Activated T-cell treated with anti-CD3 and anti-CD28 coated beads, Interleukin-2, amount 50 U/mL, for 24 hours (primary cell): ENCODE measurements around the gene ARID2.
A peak's percentile ranks its signal among the peaks of the same experiment; 100 is the strongest.

ENCODE experiments used
- DNase-seq: peaks from one replicate; pipeline ENCODE4 v3.0.0-alpha.2; 2020
- H3K27ac Mint-ChIP-seq: 2 replicates; pipeline ENCODE4 v1.8.0; 2020; ENCODE audit warnings: mild to moderate bottlenecking, mixed read lengths
- H3K27me3 Mint-ChIP-seq: 2 replicates; pipeline ENCODE4 v1.8.0; 2020; ENCODE audit warnings: mixed read lengths
- H3K36me3 Mint-ChIP-seq: 2 replicates; pipeline ENCODE4 v1.8.0; 2020; ENCODE audit warnings: low read depth, mixed read lengths
- H3K4me1 Mint-ChIP-seq: 2 replicates; pipeline ENCODE4 v1.8.0; 2020; ENCODE audit warnings: low read depth, mixed read lengths
- H3K4me3 Mint-ChIP-seq: 2 replicates; pipeline ENCODE4 v1.8.0; 2020; ENCODE audit warnings: mild to moderate bottlenecking, moderate library complexity, mixed read lengths
- H3K9me3 Mint-ChIP-seq: 2 replicates; pipeline ENCODE4 v1.8.0; 2020; ENCODE audit warnings: mixed read lengths

Gene ARID2

GRCh38 chr12:45934956-45935355, 205.4 kb downstream of the ARID2 start:
- H3K36me3 Mint-ChIP-seq, result peaks cover 74% of the 10 kb centered on the region
- peaks cover 19% of the 10 kb centered on the region for H3K4me1 Mint-ChIP-seq
- no peaks in the 10 kb centered on the region for H3K9me3 Mint-ChIP-seq
- H3K27me3 Mint-ChIP-seq, result no peaks in the 10 kb centered on the region
- H3K4me3 Mint-ChIP-seq, result no peak overlapping the region
- H3K27ac Mint-ChIP-seq, result no peak overlapping the region
- DNase-seq, result no peak

- Mint-ChIP-seq H3K4me3 (no peak overlapping the region), H3K36me3 (peaks cover 77% of the 10 kb centered on the region), H3K27ac (no peak overlapping the region), H3K4me1 (peaks cover 22% of the 10 kb centered on the region), H3K9me3 (no peaks in the 10 kb centered on the region), H3K27me3 (no peaks in the 10 kb centered on the region)
- DNase-seq, result no peak
Measured at GRCh38 chr12:45938566-45938965, 209.1 kb downstream of the ARID2 start.

GRCh38 chr12:45939759-45940158, 210.3 kb downstream of the ARID2 start:
- Mint-ChIP-seq H3K4me1 (peaks cover 22% of the 10 kb centered on the region), H3K4me3 (no peak overlapping the region), H3K27me3 (no peaks in the 10 kb centered on the region), H3K27ac (no peak overlapping the region), H3K36me3 (peaks cover 79% of the 10 kb centered on the region), H3K9me3 (no peaks in the 10 kb centered on the region)
- no peak for DNase-seq

- peak overlapping the region; percentile 3 for H3K27ac Mint-ChIP-seq
- DNase-seq, result no peak
- no peak overlapping the region for H3K4me3 Mint-ChIP-seq
- H3K9me3 Mint-ChIP-seq, result no peaks in the 10 kb centered on the region
- peaks cover 9% of the 10 kb centered on the region for H3K4me1 Mint-ChIP-seq
- H3K27me3 Mint-ChIP-seq, result no peaks in the 10 kb centered on the region
- peaks cover 92% of the 10 kb centered on the region for H3K36me3 Mint-ChIP-seq
Measured at GRCh38 chr12:45944771-45945170, 215.3 kb downstream of the ARID2 start.

- peaks cover 86% of the 10 kb centered on the region for H3K36me3 Mint-ChIP-seq
- no peaks in the 10 kb centered on the region for H3K27me3 Mint-ChIP-seq
- peaks cover 4% of the 10 kb centered on the region for H3K4me1 Mint-ChIP-seq
- H3K9me3 Mint-ChIP-seq, result no peaks in the 10 kb centered on the region
- no peak for DNase-seq
- no peak overlapping the region for H3K27ac Mint-ChIP-seq
- H3K4me3 Mint-ChIP-seq, result no peak overlapping the region
Measured at GRCh38 chr12:45946435-45946834, 216.9 kb downstream of the ARID2 start.

- no peaks in the 10 kb centered on the region for H3K9me3 Mint-ChIP-seq
- H3K36me3 Mint-ChIP-seq, result peaks cover 71% of the 10 kb centered on the region
- no peaks in the 10 kb centered on the region for H3K27me3 Mint-ChIP-seq
- DNase-seq, result no peak
- H3K4me3 Mint-ChIP-seq, result no peak overlapping the region
- peaks cover 4% of the 10 kb centered on the region for H3K4me1 Mint-ChIP-seq
- no peak overlapping the region for H3K27ac Mint-ChIP-seq
Measured at GRCh38 chr12:45948546-45948945, 219.0 kb downstream of the ARID2 start.
